H1 (cell line): ENCODE measurements around the gene SPON2. TPM values are rescaled to one million over a fixed set of nuclear protein-coding genes. Genes with fewer than 3 reads are reported as not detected.

Experiments
- CTCF ChIA-PET: fragments of 300-600 bp; sonication (Branson Sonifier 250); formaldehyde crosslinking; loops from one replicate; lab custom pipeline; 2021; ENCODE audit not compliant: partially characterized antibody; lab: Charles Lee
- POLR2A ChIA-PET: fragments of 300-600 bp; sonication (Branson Sonifier 250); formaldehyde crosslinking; loops from one replicate; lab custom pipeline; 2021; ENCODE audit warnings: inconsistent platforms; ENCODE audit not compliant: partially characterized antibody; lab: Charles Lee
- DNase-seq, 2 experiments: peaks; one replicate each; pipeline versions ENCODE4 v3.0.0 to v3.0.0-alpha.2; 2010 to 2022; ENCODE audit warnings: low spot score in 2 of 2, low read depth in 1 of 2, mixed read lengths in 1 of 2
- FAIRE-seq: peaks from 2 replicates; lab custom pipeline; 2011; peaks lifted over from hg19 to GRCh38; lab: Jason Lieb, UNC
- H2AFZ ChIP-seq: 2 replicates; pipeline ENCODE4 v1.8.1; 2012; ENCODE audit warnings: low read length, inconsistent platforms
- H2AK5ac ChIP-seq: 2 replicates; pipeline ENCODE4 v1.6.1; 2013; ENCODE audit warnings: low read depth, low read length
- H2BK120ac ChIP-seq: replicated peaks from 2 replicates; pipeline ENCODE3; 2013; ENCODE audit warnings: low read depth, low read length, inconsistent platforms
- H2BK12ac ChIP-seq: 2 replicates; pipeline ENCODE4 v1.6.1; 2013; ENCODE audit warnings: low read depth, low read length
- H2BK15ac ChIP-seq: 2 replicates; pipeline ENCODE4 v1.6.1; 2013; ENCODE audit warnings: low read length
- H2BK20ac ChIP-seq: 2 replicates; pipeline ENCODE4 v1.6.1; 2013; ENCODE audit warnings: low read length
- H2BK5ac ChIP-seq: 2 replicates; pipeline ENCODE4 v1.6.1; 2013; ENCODE audit warnings: low read depth, low read length
- H3K14ac ChIP-seq: 2 replicates; pipeline ENCODE4 v1.6.1; 2013; ENCODE audit warnings: inconsistent platforms; ENCODE audit not compliant: insufficient read length
- H3K18ac ChIP-seq: 2 replicates; pipeline ENCODE4 v1.6.1; 2013; ENCODE audit warnings: low read length; ENCODE audit errors: extremely low read depth
- H3K23ac ChIP-seq: 2 replicates; pipeline ENCODE4 v1.6.1; 2013; ENCODE audit warnings: inconsistent platforms; ENCODE audit not compliant: insufficient read length
- H3K23me2 ChIP-seq: 2 replicates; pipeline ENCODE4 v1.6.1; 2013; ENCODE audit warnings: low read depth, low read length
- H3K27ac ChIP-seq: 2 replicates; pipeline ENCODE4 v1.6.1; 2011; ENCODE audit warnings: low read depth, low read length, inconsistent platforms
- H3K27me3 ChIP-seq, 4 experiments: replicated peaks in 1 of 4; 1 replicate in 1 of 4; 2 replicates in 3 of 4; pipeline versions ENCODE4 v1.6.1 to v1.8.1; 2011 to 2013; ENCODE audit warnings: low read length in 3 of 4, mild to moderate bottlenecking in 3 of 4, inconsistent platforms in 2 of 4, mixed read lengths in 2 of 4, moderate library complexity in 1 of 4; ENCODE audit not compliant: control insufficient read depth in 3 of 4, insufficient read depth in 3 of 4; ENCODE audit errors: extremely low read depth in 1 of 4
- H3K36me3 ChIP-seq, 4 experiments: 2 replicates each; pipeline versions ENCODE4 v1.6.1 to v1.8.1; 2011 to 2013; ENCODE audit warnings: mild to moderate bottlenecking in 4 of 4, low read length in 3 of 4, moderate library complexity in 2 of 4, control low read depth in 1 of 4, inconsistent platforms in 1 of 4; ENCODE audit not compliant: insufficient read depth in 4 of 4, control insufficient read depth in 2 of 4
- H3K4ac ChIP-seq: replicated peaks from 2 replicates; pipeline ENCODE3; 2013; ENCODE audit warnings: low read length, low read depth, mixed read lengths, inconsistent platforms; ENCODE audit not compliant: insufficient read length
- H3K4me1 ChIP-seq, 4 experiments: replicated peaks in 1 of 4; 1 replicate in 1 of 4; 2 replicates in 3 of 4; pipeline versions ENCODE4 v1.6.1 to v1.8.1; 2011 to 2013; ENCODE audit warnings: low read length in 3 of 4, inconsistent platforms in 2 of 4, mixed read lengths in 1 of 4; ENCODE audit not compliant: insufficient read depth in 4 of 4, control insufficient read depth in 3 of 4
- H3K4me2 ChIP-seq, 2 experiments: 2 replicates each; pipeline versions ENCODE4 v1.6.1 to v1.8.1; 2011 to 2013; ENCODE audit warnings: low read depth in 2 of 2, low read length in 2 of 2, control low read depth in 1 of 2, inconsistent platforms in 1 of 2, mild to moderate bottlenecking in 1 of 2; ENCODE audit not compliant: insufficient read depth in 1 of 2
- H3K4me3 ChIP-seq, 4 experiments: fragments of 200-600, 300-600 bp in 1 of 4; sonication (generic), shearing (Covaris generic), sonication (Bioruptor Twin) in 1 of 4; 2 replicates each; pipeline versions ENCODE4 v1.5.1 to v1.8.1; 2011 to 2016; ENCODE audit warnings: low read length in 4 of 4, low read depth in 3 of 4, control low read depth in 2 of 4, inconsistent platforms in 2 of 4, mild to moderate bottlenecking in 2 of 4, mixed read lengths in 1 of 4, moderate library complexity in 1 of 4; ENCODE audit not compliant: insufficient read depth in 2 of 4; ENCODE audit errors: extremely low read depth in 1 of 4
- H3K56ac ChIP-seq: replicated peaks from 2 replicates; pipeline ENCODE3; 2013; ENCODE audit warnings: low read depth, mild to moderate bottlenecking, mixed read lengths, low read length, inconsistent platforms; ENCODE audit not compliant: insufficient read length
- H3K79me1 ChIP-seq: 2 replicates; pipeline ENCODE4 v1.6.1; 2013; ENCODE audit warnings: low read depth, low read length, control low read depth
- H3K79me2 ChIP-seq, 2 experiments: 2 replicates each; pipeline versions ENCODE4 v1.6.1 to v1.8.1; 2012 to 2013; ENCODE audit warnings: low read length in 2 of 2, mild to moderate bottlenecking in 2 of 2, inconsistent platforms in 1 of 2; ENCODE audit not compliant: insufficient read depth in 2 of 2, control insufficient read depth in 1 of 2
- H3K9ac ChIP-seq, 4 experiments: replicated peaks in 1 of 4; 1 replicate in 1 of 4; 2 replicates in 3 of 4; pipeline versions ENCODE4 v1.6.1 to v1.8.1; 2011 to 2013; ENCODE audit warnings: low read depth in 3 of 4, low read length in 3 of 4, control low read depth in 2 of 4, mild to moderate bottlenecking in 2 of 4, moderate library complexity in 2 of 4, inconsistent platforms in 1 of 4; ENCODE audit errors: extremely low read depth in 1 of 4
- H3K9me3 ChIP-seq, 2 experiments: 2 replicates each; pipeline versions ENCODE4 v1.6.1 to v1.8.1; 2012 to 2013; ENCODE audit warnings: mild to moderate bottlenecking in 2 of 2, moderate library complexity in 2 of 2, control low read depth in 1 of 2, inconsistent platforms in 1 of 2, low read depth in 1 of 2, low read length in 1 of 2, mixed read lengths in 1 of 2; ENCODE audit not compliant: insufficient read depth in 2 of 2
- H4K20me1 ChIP-seq, 2 experiments: replicated peaks in 1 of 2; 2 replicates each; pipeline versions ENCODE3 to v1.8.1; 2011 to 2013; ENCODE audit warnings: inconsistent platforms in 2 of 2, low read length in 2 of 2, mild to moderate bottlenecking in 1 of 2; ENCODE audit not compliant: insufficient read depth in 2 of 2, control insufficient read depth in 1 of 2
- H4K5ac ChIP-seq: 2 replicates; pipeline ENCODE4 v1.6.1; 2013; ENCODE audit warnings: low read length, low read depth, mixed read lengths, inconsistent platforms; ENCODE audit not compliant: insufficient read length
- H4K8ac ChIP-seq: 2 replicates; pipeline ENCODE4 v1.8.0; 2013; ENCODE audit warnings: mild to moderate bottlenecking, moderate library complexity, low read length, inconsistent platforms; ENCODE audit not compliant: insufficient read depth; ENCODE audit errors: extremely low read depth
- H4K91ac ChIP-seq: replicated peaks from 2 replicates; pipeline ENCODE3; 2013; ENCODE audit warnings: low read length, mixed read lengths, inconsistent platforms; ENCODE audit not compliant: insufficient read length
- ASH2L ChIP-seq: fragments of 200-600, 300-600 bp; sonication (generic); IDR thresholded peaks from one replicate; pipeline ENCODE4 v1.7.1; 2017; ENCODE audit warnings: low read length
- CBX5 ChIP-seq: fragments of 300-800, 300-1000 bp; sonication (generic); IDR thresholded peaks from 2 replicates; pipeline ENCODE4 v1.7.1; 2016; ENCODE audit warnings: antibody characterized with exemption, low read length, low read depth
- CBX8 ChIP-seq: fragments of 300-800, 300-1000 bp; sonication (generic); IDR thresholded peaks from 2 replicates; pipeline ENCODE4 v1.7.1; 2016; ENCODE audit warnings: low read depth, low read length, borderline replicate concordance
- CHD1 ChIP-seq: IDR thresholded peaks from 2 replicates; pipeline ENCODE4 v1.6.1; 2012; ENCODE audit warnings: low read depth, low read length, improper control_type of control experiment
- EP300 ChIP-seq, 2 experiments: IDR thresholded peaks; 1 replicate in 1 of 2; 2 replicates in 1 of 2; pipeline ENCODE4 v1.6.1; 2011 to 2012; ENCODE audit warnings: low read depth in 2 of 2, low read length in 2 of 2, mild to moderate bottlenecking in 2 of 2, borderline replicate concordance in 1 of 2, inconsistent platforms in 1 of 2, moderate library complexity in 1 of 2
- GABPA ChIP-seq: IDR thresholded peaks from 2 replicates; pipeline ENCODE4 v1.6.1; 2011; ENCODE audit warnings: mild to moderate bottlenecking, low read length, moderate library complexity, borderline replicate concordance; ENCODE audit not compliant: insufficient read depth
- GTF2F1 ChIP-seq: IDR thresholded peaks from 2 replicates; pipeline ENCODE4 v1.6.1; 2012; ENCODE audit warnings: low read depth, low read length, improper control_type of control experiment, borderline replicate concordance
- MAFK ChIP-seq: IDR thresholded peaks from 2 replicates; pipeline ENCODE4 v1.6.1; 2012; ENCODE audit warnings: low read depth, mild to moderate bottlenecking, improper control_type of control experiment, low read length
- PHF8 ChIP-seq: fragments of 200-600 bp; sonication (generic); conservative IDR thresholded peaks from 2 replicates; pipeline ENCODE4 v1.7.1; 2012; ENCODE audit warnings: low read depth, mild to moderate bottlenecking, inconsistent platforms, low read length, moderate library complexity
- POLR2AphosphoS5 ChIP-seq: IDR thresholded peaks from 2 replicates; pipeline ENCODE4 v1.6.1; 2011; ENCODE audit warnings: low read depth, low read length
- TAF1 ChIP-seq: IDR thresholded peaks from 2 replicates; pipeline ENCODE4 v1.6.1; 2011; ENCODE audit warnings: mild to moderate bottlenecking, low read depth, low read length
- TCF12 ChIP-seq: IDR thresholded peaks from 2 replicates; pipeline ENCODE4 v1.6.1; 2011; ENCODE audit warnings: low read depth, mild to moderate bottlenecking, low read length
- ZNF274 ChIP-seq: IDR thresholded peaks from 2 replicates; pipeline ENCODE4 v1.7.0; 2012; ENCODE audit warnings: low read length, borderline replicate concordance; ENCODE audit errors: extremely low read depth
- WGBS, 2 experiments: shearing (Covaris generic) in 1 of 2; methylation state at CpG; one replicate each; pipeline versions ENCODE4 v1.1.6 to v1.1.7; 2013 to 2015; ENCODE audit warnings: low lambda C conversion rate in 2 of 2, mixed read lengths in 2 of 2, inconsistent platforms in 1 of 2, low coverage in 1 of 2, missing lambda C conversion rate in 1 of 2; ENCODE audit not compliant: insufficient replicate concordance in 2 of 2, insufficient coverage in 1 of 2, insufficient read length in 1 of 2; ENCODE audit errors: extremely low coverage in 1 of 2, missing lambda C conversion rate in 1 of 2; 5-methylcytosine and 5-hydroxymethylcytosine counted together
- polyA plus RNA-seq, 7 experiments: library from polyadenylated mRNA; depleted of rRNA in 3 of 7; stranded (reverse) in 5 of 7; unstranded in 2 of 7; fragments of >200 nt in 5 of 7; fragments of 200-250 nt in 2 of 7; gene quantifications; 1 replicate in 5 of 7; 2 replicates in 1 of 7; 4 replicates in 1 of 7; pipeline versions ENCODE4 v1.2.1 to v1.2.3, GENCODE V29; 2011 to 2013; ENCODE audit warnings: missing spikeins in 2 of 7, mixed read lengths in 2 of 7
- total RNA-seq: library from RNA; stranded (reverse); fragmentation: NEBNext Ultra II Directional; extraction: Animal tissue kit (Norgen Biotek cat#: 25700); gene quantifications from 2 replicates; pipeline ENCODE4 v1.2.1, GENCODE V29; 2021

The SPON2 gene
- total and polyA plus RNA-seq, 2 of the 8 experiments (the other 6 are each of a cell fraction or from before 2014, with no cell fraction given), result 2.8 to 3.2 TPM

DNA sequence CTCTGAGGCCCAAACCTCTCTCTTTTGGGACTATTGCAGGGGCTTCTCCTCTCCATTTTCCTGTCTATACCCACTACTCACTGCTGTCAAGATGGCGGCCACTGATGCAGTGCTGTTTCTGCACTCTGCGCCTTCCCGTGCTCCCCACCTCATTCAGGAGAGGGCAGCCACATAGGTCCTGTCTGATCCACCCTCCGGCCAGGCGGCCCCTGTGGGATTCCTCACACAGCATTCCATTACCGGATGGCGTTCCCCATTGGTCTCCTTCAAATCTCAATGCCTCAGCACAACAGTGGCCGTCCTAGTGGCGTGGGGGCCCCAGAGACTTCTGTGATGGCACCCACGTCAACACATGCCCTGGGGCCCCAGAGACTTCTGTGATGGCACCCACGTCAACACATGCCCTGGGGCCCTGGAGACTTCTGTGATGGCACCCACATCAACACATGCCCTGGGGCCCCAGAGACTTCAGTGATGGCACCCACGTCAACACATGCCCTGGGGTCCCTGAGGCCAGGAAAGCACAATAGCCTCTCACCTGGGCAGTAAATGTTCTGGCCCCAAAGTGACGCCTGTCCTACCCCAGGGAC, 7.3 kb downstream of the SPON2 start:
- ChIA-PET CTCF (interaction anchor here (1.3 kb wide), 1 partner anchor 13 kb away, joined by 4 read pairs; no protein-coding TSS in a partner anchor), POLR2A (interaction anchor here (0.7 kb wide), 1 partner anchor 86 kb away, joined by 3 read pairs; no protein-coding TSS in a partner anchor)
- Histone ChIP-seq H4K5ac (no peak overlapping the region), H3K79me1 (no peaks in the 10 kb centered on the region), H4K20me1 (peaks cover 2 to 13% of the 10 kb centered on the region in 2 experiments), H3K9ac (no peak overlapping the region), H3K27me3 (peaks cover 17 to 29% (median 26%) of the 10 kb centered on the region in 4 experiments), H3K79me2 (no peaks in the 10 kb centered on the region), H2AK5ac (no peak overlapping the region), H3K23ac (no peak overlapping the region), H4K8ac (no peak overlapping the region), H2BK120ac (no peak overlapping the region), H3K27ac (no peak overlapping the region), H2AFZ (no peak overlapping the region), H3K36me3 (no peaks in the 10 kb centered on the region), H3K18ac (no peak overlapping the region), H2BK5ac (no peak overlapping the region), H3K14ac (no peak overlapping the region), H3K4me1 (peaks cover 0 to 2% (median 0%) of the 10 kb centered on the region in 4 experiments; a peak in 1 of 7 replicates), H3K4me2 (no peak overlapping the region), H3K56ac (no peak overlapping the region), H3K9me3 (no peaks in the 10 kb centered on the region; a peak in 1 of 4 replicates), H3K4me3 (no peak overlapping the region), H2BK12ac (no peak overlapping the region), H2BK20ac (no peak overlapping the region), H3K23me2 (peaks cover 4% of the 10 kb centered on the region; the same call in 1 of the 2 replicates), H4K91ac (no peak overlapping the region), H3K4ac (no peak overlapping the region), H2BK15ac (no peak overlapping the region)
- FAIRE-seq (no peak), DNase-seq (no peak)
- WGBS, 2 experiments, result 85% methylated on average over 13 of the region's 13 CpGs; no CpG with 5 or more reads in 1 of the 2 experiments
- TF ChIP-seq MAFK (no peak), EP300 (IDR thresholded peaks at IDR 0.05; ENCODE audit: borderline replicate concordance in 1 of 2, low read depth in 2 of 2, low read length in 2 of 2) (no peak), GTF2F1 (no peak), ZNF274 (no peak), CBX8 (no peak), POLR2AphosphoS5 (no peak), CHD1 (no peak), TCF12 (no peak), GABPA (no peak), CBX5 (no peak), ASH2L (no peak), PHF8 (no peak), TAF1 (no peak)
